ENCODE measurements around the gene TNK2. TPM values are rescaled to one million over a fixed set of nuclear protein-coding genes. Genes with fewer than 3 reads are reported as not detected.

Gene TNK2
- polyA plus RNA-seq, 2 of the 4 experiments (the other 2 are of a cell fraction): 2.2 to 12.5 TPM

- CTCF ChIA-PET: interaction anchor here (1.4 to 3.1 kb wide), 4 partner anchors 12 to 19 kb away, joined by 3 to 23 read pairs (median 6); no protein-coding TSS in a partner anchor
Measured at GRCh38 chr3:195875482-195876236, 32.7 kb downstream of the TNK2 start.

GRCh38 chr3:195873971-195874370 lies 34.4 kb downstream of the TNK2 start:
- peak in 1 of 2 experiments; percentile 69; a peak in 3 of 6 replicates for ATAC-seq
- Histone ChIP-seq H3K4me3 (no peak overlapping the region), H3K4me1 (peaks cover 26% of the 10 kb centered on the region), H3K4me2 (0 out of 3 replicates have a peak overlapping the region, but pooled peaks have one; percentile 23), H3K9me3 (no peaks in the 10 kb centered on the region), H3K27ac (peak overlapping the region; percentile 24 to 73; a peak in 4 of 6 replicates)
- TF ChIP-seq RCOR1 (IDR thresholded peaks at IDR 0.05; ENCODE audit: low read depth, low read length) (no peak), MAZ (IDR thresholded peaks at IDR 0.05; ENCODE audit: borderline replicate concordance, low read depth, low read length) (no peak), FOSL2 (IDR thresholded peaks at IDR 0.05) (no peak), FOSL2 (CRISPR knock-in tag; IDR thresholded peaks at IDR 0.05) (no peak), POLR2A (IDR thresholded peaks at IDR 0.05; ENCODE audit: low read length) (no peak), RFX5 (IDR thresholded peaks at IDR 0.05) (no peak), ZNF302 (CRISPR knock-in tag; IDR thresholded peaks at IDR 0.05) (no peak), FOXS1 (CRISPR knock-in tag; IDR thresholded peaks at IDR 0.05) (no peak)
- TF ChIP-seq, protein P1, sequence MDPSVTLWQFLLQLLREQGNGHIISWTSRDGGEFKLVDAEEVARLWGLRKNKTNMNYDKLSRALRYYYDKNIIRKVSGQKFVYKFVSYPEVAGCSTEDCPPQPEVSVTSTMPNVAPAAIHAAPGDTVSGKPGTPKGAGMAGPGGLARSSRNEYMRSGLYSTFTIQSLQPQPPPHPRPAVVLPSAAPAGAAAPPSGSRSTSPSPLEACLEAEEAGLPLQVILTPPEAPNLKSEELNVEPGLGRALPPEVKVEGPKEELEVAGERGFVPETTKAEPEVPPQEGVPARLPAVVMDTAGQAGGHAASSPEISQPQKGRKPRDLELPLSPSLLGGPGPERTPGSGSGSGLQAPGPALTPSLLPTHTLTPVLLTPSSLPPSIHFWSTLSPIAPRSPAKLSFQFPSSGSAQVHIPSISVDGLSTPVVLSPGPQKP (IDR thresholded peaks at IDR 0.05; ENCODE audit: low read depth, low read length): no peak
- DNase-seq (ENCODE audit: low read depth in 1 of 2, low spot score in 1 of 2): peak in 1 of 2 experiments; percentile 42
- FAIRE-seq: no peak
- ChIA-PET CTCF (interaction anchor here (0.8 kb wide), 1 partner anchor 20 kb away, joined by 3 read pairs; no protein-coding TSS in a partner anchor), POLR2A (no interaction called here)
- WGBS (ENCODE audit: missing lambda C conversion rate): no CpG with 5 or more reads among the region's 26 CpGs

More at GRCh38 chr3:195875482-195876236, 32.7 kb downstream of the TNK2 start:
- DNase-seq (ENCODE audit: low read depth in 1 of 2, low spot score in 1 of 2): no peak
- POLR2A ChIA-PET: no interaction called here
- Histone ChIP-seq H3K4me2 (0 out of 3 replicates have a peak overlapping the region, but pooled peaks have one; percentile 45), H3K4me3 (no peak overlapping the region), H3K27ac (peak overlapping the region in 1 of 2 experiments; percentile 69; a peak in 1 of 6 replicates), H3K4me1 (peaks cover 21% of the 10 kb centered on the region), H3K9me3 (no peaks in the 10 kb centered on the region)
- WGBS (ENCODE audit: missing lambda C conversion rate): 92% methylated on average over 20 of the region's 35 CpGs
- TF ChIP-seq EHF (CRISPR knock-in tag; IDR thresholded peaks at IDR 0.05) (no peak), PBX3 (IDR thresholded peaks at IDR 0.05) (no peak), POLR2A (IDR thresholded peaks at IDR 0.05; ENCODE audit: low read length) (no peak), MAZ (IDR thresholded peaks at IDR 0.05; ENCODE audit: borderline replicate concordance, low read depth, low read length) (no peak), CHD4 (IDR thresholded peaks at IDR 0.05; ENCODE audit: borderline replicate concordance) (no peak)
- TF ChIP-seq, protein P1 (IDR thresholded peaks at IDR 0.05; ENCODE audit: low read depth, low read length): no peak
- TF ChIP-seq, protein P2, sequence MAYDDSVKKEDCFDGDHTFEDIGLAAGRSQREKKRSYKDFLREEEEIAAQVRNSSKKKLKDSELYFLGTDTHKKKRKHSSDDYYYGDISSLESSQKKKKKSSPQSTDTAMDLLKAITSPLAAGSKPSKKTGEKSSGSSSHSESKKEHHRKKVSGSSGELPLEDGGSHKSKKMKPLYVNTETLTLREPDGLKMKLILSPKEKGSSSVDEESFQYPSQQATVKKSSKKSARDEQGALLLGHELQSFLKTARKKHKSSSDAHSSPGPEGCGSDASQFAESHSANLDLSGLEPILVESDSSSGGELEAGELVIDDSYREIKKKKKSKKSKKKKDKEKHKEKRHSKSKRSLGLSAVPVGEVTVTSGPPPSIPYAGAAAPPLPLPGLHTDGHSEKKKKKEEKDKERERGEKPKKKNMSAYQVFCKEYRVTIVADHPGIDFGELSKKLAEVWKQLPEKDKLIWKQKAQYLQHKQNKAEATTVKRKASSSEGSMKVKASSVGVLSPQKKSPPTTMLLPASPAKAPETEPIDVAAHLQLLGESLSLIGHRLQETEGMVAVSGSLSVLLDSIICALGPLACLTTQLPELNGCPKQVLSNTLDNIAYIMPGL (CRISPR knock-in tag; IDR thresholded peaks at IDR 0.05; ENCODE audit: borderline replicate concordance): no peak
- TF ChIP-seq, protein P3, sequence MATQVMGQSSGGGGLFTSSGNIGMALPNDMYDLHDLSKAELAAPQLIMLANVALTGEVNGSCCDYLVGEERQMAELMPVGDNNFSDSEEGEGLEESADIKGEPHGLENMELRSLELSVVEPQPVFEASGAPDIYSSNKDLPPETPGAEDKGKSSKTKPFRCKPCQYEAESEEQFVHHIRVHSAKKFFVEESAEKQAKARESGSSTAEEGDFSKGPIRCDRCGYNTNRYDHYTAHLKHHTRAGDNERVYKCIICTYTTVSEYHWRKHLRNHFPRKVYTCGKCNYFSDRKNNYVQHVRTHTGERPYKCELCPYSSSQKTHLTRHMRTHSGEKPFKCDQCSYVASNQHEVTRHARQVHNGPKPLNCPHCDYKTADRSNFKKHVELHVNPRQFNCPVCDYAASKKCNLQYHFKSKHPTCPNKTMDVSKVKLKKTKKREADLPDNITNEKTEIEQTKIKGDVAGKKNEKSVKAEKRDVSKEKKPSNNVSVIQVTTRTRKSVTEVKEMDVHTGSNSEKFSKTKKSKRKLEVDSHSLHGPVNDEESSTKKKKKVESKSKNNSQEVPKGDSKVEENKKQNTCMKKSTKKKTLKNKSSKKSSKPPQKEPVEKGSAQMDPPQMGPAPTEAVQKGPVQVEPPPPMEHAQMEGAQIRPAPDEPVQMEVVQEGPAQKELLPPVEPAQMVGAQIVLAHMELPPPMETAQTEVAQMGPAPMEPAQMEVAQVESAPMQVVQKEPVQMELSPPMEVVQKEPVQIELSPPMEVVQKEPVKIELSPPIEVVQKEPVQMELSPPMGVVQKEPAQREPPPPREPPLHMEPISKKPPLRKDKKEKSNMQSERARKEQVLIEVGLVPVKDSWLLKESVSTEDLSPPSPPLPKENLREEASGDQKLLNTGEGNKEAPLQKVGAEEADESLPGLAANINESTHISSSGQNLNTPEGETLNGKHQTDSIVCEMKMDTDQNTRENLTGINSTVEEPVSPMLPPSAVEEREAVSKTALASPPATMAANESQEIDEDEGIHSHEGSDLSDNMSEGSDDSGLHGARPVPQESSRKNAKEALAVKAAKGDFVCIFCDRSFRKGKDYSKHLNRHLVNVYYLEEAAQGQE (IDR thresholded peaks at IDR 0.05): no peak
- no peak for FAIRE-seq
- ATAC-seq: no peak
